Measurements from ENCODE around the gene BHLHA15.
"Not testable (repeated sequence)": the region's sequence is repeated elsewhere in the genome, so short reads cannot be mapped to it uniquely, and the experiment has no call there.

The BHLHA15 gene

GRCh38 chr7:98206451-98207330 lies 4.5 kb upstream of the BHLHA15 start:
- no peak for DNase-seq (ENCODE audit: low read depth in 3 of 3, low spot score in 1 of 3)

- DNase-seq (ENCODE audit: low read depth in 3 of 3, low spot score in 1 of 3), result no peak
Measured at GRCh38 chr7:98209166-98209920, 1.9 kb upstream of the BHLHA15 start.

GRCh38 chr7:98210513-98211220 lies 572 bp upstream of the BHLHA15 start:
- DNase-seq (ENCODE audit: low read depth in 3 of 3, low spot score in 1 of 3), result no peak

- no peak for DNase-seq (ENCODE audit: low read depth in 3 of 3, low spot score in 1 of 3)
Measured at GRCh38 chr7:98211676-98212531, 665 bp downstream of the BHLHA15 start.

- no peak for DNase-seq (ENCODE audit: low read depth in 3 of 3, low spot score in 1 of 3)
Measured at GRCh38 chr7:98212532-98213041, 1.3 kb downstream of the BHLHA15 start.

GRCh38 chr7:98213296-98213887 lies 2.2 kb downstream of the BHLHA15 start:
- DNase-seq (ENCODE audit: low read depth in 3 of 3, low spot score in 1 of 3), result no peak

GRCh38 chr7:98213888-98214810 lies 2.9 kb downstream of the BHLHA15 start:
- DNase-seq (ENCODE audit: low read depth in 3 of 3, low spot score in 1 of 3), result no peak

- no peak for DNase-seq (ENCODE audit: low read depth in 3 of 3, low spot score in 1 of 3)
Measured at GRCh38 chr7:98214811-98215321, 3.6 kb downstream of the BHLHA15 start.

- no peak for DNase-seq (ENCODE audit: low read depth in 3 of 3, low spot score in 1 of 3)
Measured at GRCh38 chr7:98215561-98216495, 4.6 kb downstream of the BHLHA15 start.

GRCh38 chr7:98216941-98217622 lies 5.8 kb downstream of the BHLHA15 start:
- DNase-seq (ENCODE audit: low read depth in 3 of 3, low spot score in 1 of 3), result no peak

- no peak for DNase-seq (ENCODE audit: low read depth in 3 of 3, low spot score in 1 of 3)
Measured at GRCh38 chr7:98217623-98218582, 6.7 kb downstream of the BHLHA15 start.

- DNase-seq (ENCODE audit: low read depth in 3 of 3, low spot score in 1 of 3), result not testable (repeated sequence)
Measured at GRCh38 chr7:98219382-98219781, 8.1 kb downstream of the BHLHA15 start.

GRCh38 chr7:98221611-98222532 lies 10.6 kb downstream of the BHLHA15 start:
- DNase-seq (ENCODE audit: low read depth in 3 of 3, low spot score in 1 of 3), result no peak

- no peak for DNase-seq (ENCODE audit: low read depth in 3 of 3, low spot score in 1 of 3)
Measured at GRCh38 chr7:98222533-98223195, 11.4 kb downstream of the BHLHA15 start.

Data from stimulated activated CD4-positive, alpha-beta T cell treated with anti-CD3 and anti-CD28 coated beads, TNF-alpha, amount 100 ng/mL, for 1 hour (primary cell).